Endothelial cell of hepatic sinusoid (primary cell): ENCODE data around the gene C16orf96.

ENCODE experiments used
- in situ Hi-C: cut with HindIII; loops from 2 replicates; pipeline ENCODE4 v1.10.0; 2017; ENCODE audit warnings: low sequenced_read_pairs

Gene C16orf96

GRCh38 chr16:4637501-4638166, 81.5 kb downstream of the C16orf96 start:
- in situ Hi-C loops, result no loop called here

GRCh38 chr16:4639899-4640509, 83.9 kb downstream of the C16orf96 start:
- in situ Hi-C loops, result loop anchor here (5.0 kb wide), 1 partner anchor 42 kb away; no protein-coding TSS in a partner anchor

DNA sequence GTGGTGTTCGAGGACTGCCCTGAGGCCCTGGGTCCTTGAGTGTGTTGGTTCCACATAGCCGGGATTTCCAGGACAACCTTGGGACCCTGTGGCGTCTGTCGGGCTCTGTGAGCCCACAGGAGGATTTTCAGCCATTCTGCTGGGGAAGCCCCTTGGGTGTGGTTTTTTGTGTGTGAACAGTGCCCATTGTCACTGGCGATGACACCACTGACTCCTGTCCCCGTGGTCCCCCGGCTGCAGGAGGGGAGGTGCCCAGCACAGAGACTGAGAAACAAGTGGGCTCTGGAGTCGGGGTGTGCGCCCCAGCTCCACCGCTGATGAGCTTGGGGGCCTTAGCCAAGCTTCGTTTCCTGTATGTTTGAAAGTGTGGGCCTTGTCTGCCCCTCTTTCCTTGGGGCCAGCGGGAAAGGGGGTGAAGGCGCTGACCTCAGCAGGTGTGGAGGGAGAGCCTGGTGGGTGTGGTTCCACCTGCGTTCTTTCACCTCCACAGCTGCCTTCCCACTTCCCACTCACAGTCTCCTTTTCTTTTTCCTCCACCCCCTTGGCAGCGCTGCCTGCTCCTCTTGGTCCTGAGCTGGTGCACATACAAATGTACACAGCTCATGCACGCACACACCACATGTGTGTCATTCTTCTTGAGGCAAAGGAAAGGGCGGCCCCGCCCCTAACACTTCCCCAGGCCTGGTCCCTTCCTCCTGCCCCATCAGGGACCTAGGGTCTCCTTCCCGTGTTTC, 84.6 kb downstream of the C16orf96 start:
- in situ Hi-C loops, result loop anchor here (5.0 kb wide), 1 partner anchor 42 kb away; no protein-coding TSS in a partner anchor

DNA sequence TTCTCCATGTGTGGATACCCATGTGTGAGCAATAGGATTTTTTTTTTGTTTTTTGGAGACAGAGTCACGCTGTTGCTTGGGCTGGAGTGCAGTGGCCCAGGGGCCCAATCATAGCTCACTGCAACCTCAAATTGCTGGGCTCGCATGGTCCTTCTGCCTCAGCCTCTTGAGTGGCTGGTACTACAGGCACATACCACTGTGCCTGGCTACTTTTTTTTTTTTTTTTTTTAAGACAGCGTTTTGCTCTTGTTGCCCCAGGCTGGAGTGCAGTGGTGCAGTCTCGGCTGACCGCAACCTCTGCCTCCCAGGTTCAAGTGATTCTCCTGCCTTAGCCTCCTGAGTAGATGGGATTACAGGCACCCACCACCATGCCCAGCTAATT, 85.2 kb downstream of the C16orf96 start:
- in situ Hi-C loops, result loop anchor here (5.0 kb wide), 1 partner anchor 41 kb away; no protein-coding TSS in a partner anchor

DNA sequence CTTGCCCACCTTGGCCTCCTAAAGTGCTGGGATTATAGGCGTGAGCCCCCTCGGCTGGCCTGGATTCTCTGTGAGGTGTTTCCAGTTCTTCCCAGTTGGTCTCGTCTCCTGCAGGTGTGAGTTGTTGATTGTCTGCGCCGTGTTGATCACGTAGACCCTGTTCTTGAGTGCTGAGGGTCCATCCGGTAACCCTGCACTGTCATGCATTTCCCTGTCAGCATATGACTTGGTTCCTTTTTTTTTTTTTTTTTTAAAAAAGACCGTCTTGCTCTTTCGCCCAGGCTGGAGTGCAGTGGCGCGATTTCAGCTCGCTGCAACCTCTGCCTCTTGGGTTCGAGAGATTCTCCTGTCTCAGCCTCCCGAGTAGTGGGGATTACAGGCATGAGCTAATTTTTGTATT, 85.8 kb downstream of the C16orf96 start:
- in situ Hi-C loops, result loop anchor here (5.0 kb wide), 1 partner anchor 40 kb away; no protein-coding TSS in a partner anchor

GRCh38 chr16:4646773-4647643, 90.9 kb downstream of the C16orf96 start:
- in situ Hi-C loops, result no loop called here

DNA sequence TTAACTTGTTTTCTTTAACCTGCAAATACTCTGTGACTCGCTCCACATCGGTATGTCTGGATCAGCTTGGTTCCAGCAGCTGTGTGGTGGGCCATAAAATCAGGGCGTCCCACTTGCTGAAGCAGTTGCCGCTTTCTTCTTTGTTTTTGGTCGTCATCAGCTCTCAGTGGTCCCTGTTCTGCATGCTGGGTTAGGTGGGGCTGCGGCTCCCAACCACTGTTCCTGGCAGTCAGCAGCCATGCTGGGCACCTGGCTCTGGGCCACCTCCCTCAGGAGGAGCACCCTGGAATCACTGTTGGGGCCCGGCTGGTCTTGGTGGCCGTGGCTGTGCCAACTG, 91.5 kb downstream of the C16orf96 start:
- in situ Hi-C loops, result no loop called here

DNA sequence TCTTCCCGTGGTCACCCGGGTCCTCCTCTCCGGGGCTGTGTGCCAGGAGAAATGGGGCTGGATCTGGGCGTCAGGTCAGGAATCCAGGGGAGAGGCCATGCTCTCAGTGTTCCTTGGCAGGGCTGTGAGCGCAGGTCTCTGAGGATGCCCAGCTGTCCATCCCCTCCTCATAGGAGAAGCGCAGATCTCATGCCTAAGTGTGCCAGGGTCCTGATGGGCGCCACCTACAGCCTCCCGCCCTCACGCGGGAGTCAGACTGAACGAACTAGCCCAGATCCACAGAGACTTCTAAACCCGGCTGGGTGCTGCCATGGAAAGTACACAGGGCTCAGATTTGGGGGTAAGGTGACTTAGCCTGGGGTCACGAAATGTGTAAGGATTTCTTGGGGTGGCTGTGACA, 92.8 kb downstream of the C16orf96 start:
- in situ Hi-C loops, result no loop called here

DNA sequence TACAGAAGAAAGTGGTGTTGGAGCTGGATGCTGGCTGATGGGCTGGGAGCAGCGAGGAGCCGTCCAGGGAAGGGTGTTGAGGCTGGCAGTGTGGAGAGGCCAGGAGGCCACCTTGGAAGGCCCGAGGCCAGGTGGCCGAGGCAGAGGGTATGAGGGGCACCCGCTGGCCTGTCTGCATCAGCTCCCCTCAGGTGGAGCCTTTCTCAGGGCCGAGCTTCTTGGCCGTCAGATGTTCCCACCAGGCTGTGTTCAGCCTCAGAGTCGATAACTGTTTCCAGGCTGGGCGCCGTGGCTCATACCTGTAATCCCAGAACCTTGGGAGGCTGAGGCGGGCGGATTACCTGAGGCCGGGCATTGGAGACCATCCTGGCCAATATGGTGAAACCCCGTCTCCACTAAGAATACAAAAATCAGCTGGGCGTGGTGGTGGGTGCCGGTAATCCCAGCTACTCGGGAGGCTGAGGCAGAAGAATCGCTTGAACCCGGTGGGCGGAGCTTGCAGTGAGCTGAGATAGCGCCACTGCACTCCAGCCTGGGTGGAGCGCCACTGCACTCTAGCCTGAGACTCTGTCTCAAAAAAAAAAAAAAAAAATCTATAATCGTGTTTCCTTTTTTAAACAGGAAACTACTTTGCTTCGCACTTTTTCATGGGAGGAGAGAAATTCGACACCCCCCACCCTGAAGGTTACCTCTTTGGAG, 93.8 kb downstream of the C16orf96 start:
- in situ Hi-C loops, result no loop called here
